Fibroblast of pulmonary artery (primary cell): ENCODE measurements around the gene NCSTN.

ENCODE experiments used
- DNase-seq: peaks from one replicate; pipeline ENCODE4 v3.0.0-alpha.2; 2010; ENCODE audit warnings: low read depth
- H3K4me3 ChIP-seq: replicated peaks from 2 replicates; pipeline ENCODE4 v1.5.1; 2011; ENCODE audit warnings: low read depth, mild to moderate bottlenecking, control low read depth, low read length, moderate library complexity
- TF ChIP-seq, protein P1 (sequence below): IDR thresholded peaks from 2 replicates; pipeline ENCODE4 v1.5.1; 2011; ENCODE audit warnings: mild to moderate bottlenecking, control low read depth, low read length, inconsistent platforms; ENCODE audit errors: missing control alignments

The NCSTN gene

DNA sequence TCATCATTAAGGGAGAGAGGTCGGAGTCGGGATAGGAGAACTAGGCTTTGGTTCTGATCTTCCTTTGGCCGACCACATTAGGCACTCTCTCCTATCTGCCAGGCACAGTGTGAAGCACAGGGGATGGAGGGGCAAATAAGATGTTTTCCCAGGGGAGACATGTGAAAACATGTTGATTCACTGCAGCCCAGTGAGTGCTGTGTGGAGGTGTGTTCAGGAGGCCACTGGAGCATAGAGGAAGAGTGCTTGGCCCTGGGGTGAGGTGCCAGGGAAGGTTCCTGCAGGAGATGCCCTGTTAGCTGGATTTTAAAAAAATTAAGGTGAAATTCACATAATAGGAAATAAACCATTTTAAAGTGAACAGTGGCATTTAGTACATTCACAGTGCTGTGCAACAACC lies 60.9 kb downstream of the NCSTN start:
- no peak overlapping the region for H3K4me3 ChIP-seq
- no peak for DNase-seq
- TF ChIP-seq, protein P1, sequence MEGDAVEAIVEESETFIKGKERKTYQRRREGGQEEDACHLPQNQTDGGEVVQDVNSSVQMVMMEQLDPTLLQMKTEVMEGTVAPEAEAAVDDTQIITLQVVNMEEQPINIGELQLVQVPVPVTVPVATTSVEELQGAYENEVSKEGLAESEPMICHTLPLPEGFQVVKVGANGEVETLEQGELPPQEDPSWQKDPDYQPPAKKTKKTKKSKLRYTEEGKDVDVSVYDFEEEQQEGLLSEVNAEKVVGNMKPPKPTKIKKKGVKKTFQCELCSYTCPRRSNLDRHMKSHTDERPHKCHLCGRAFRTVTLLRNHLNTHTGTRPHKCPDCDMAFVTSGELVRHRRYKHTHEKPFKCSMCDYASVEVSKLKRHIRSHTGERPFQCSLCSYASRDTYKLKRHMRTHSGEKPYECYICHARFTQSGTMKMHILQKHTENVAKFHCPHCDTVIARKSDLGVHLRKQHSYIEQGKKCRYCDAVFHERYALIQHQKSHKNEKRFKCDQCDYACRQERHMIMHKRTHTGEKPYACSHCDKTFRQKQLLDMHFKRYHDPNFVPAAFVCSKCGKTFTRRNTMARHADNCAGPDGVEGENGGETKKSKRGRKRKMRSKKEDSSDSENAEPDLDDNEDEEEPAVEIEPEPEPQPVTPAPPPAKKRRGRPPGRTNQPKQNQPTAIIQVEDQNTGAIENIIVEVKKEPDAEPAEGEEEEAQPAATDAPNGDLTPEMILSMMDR, result no peak

- TF ChIP-seq, protein P1, result no peak
- no peak overlapping the region for H3K4me3 ChIP-seq
- no peak for DNase-seq
These were observed 62.2 kb downstream of the NCSTN start for GRCh38 chr1:160405331-160405877.

- no peak for DNase-seq
- TF ChIP-seq, protein P1, result no peak
- H3K4me3 ChIP-seq, result no peak overlapping the region
These were observed 63.2 kb downstream of the NCSTN start for GRCh38 chr1:160406131-160406968.

DNA sequence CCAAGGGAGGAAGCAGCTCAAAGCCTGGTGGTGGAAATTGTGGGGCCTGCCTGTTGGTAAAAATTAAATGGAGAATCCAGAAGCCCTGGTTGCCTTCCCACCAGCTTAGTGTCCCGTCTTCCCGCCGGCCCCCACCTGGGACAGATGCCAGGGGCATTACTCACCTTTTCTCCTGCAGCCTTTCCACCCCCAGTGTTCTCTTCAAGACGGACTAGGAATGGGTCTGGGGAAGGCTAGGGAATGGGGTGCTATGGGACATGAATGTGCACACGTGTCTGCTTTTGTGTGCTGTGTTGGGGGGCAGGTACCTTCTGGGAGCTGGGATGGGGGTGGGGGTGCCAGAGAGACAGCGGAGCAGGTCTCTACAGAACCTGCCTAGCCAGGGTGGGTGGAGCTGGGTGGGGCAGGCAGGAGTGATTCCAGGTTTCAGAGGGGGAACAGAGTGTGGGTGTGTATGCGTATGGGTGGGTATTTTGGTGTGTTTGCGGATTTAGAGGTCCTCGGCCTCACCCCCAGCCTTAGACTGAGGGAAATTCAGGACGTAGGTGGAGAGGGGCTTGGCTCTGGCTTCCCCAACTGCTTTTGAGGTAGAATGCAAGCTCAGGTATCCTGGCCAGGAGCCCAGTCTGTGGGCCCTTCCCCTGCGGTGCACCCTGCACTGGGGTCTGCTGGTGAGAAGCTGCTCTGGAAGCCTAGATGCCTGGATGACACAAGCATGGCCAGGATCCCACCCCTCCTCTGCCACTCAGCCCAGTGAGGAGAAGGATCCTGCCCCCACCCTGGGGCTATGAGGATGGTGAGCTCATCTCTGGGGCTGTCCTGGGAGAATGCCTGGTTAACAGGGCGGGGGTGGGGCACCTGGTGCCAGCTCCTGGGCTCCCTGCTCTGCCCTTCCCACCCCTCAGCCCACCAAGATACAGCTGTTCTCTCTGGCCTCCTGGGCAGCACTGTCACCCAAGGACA lies 64.9 kb downstream of the NCSTN start:
- peak; percentile 29 for DNase-seq
- TF ChIP-seq, protein P1, result no peak
- no peak overlapping the region for H3K4me3 ChIP-seq
